Common myeloid progenitor, CD34-positive (primary cell): ENCODE results near the gene ASMT.
"Not testable (repeated sequence)": the region's sequence is repeated elsewhere in the genome, so short reads cannot be mapped to it uniquely, and the experiment has no call there.

ENCODE experiments used
- CTCF ChIA-PET: fragments of 350-600 bp; sonication (Branson Sonifier 250); formaldehyde crosslinking; loops from one replicate; lab custom pipeline; 2021; ENCODE audit warnings: antibody characterized with exemption; lab: Charles Lee
- POLR2A ChIA-PET: fragments of 350-600 bp; sonication (Branson Sonifier 250); formaldehyde crosslinking; loops from one replicate; lab custom pipeline; 2021; ENCODE audit warnings: antibody characterized with exemption; lab: Charles Lee
- DNase-seq, 3 donors: peaks; one replicate each; pipeline versions ENCODE4 v3.0.0 to v3.0.0-alpha.2; 2013
- H3K27ac ChIP-seq, 2 experiments: 1 replicate in 1 of 2; 2 replicates in 1 of 2; pipeline ENCODE4 v1.7.0; 2013; ENCODE audit warnings: inconsistent platforms in 2 of 2, low read length in 2 of 2, mild to moderate bottlenecking in 2 of 2, low read depth in 1 of 2, moderate library complexity in 1 of 2; ENCODE audit not compliant: severe bottlenecking in 2 of 2, insufficient read depth in 1 of 2, poor library complexity in 1 of 2
- H3K27me3 ChIP-seq, 5 experiments: replicated peaks in 2 of 5; 1 replicate in 3 of 5; 2 replicates in 2 of 5; pipeline versions ENCODE4 v1.6.1 to v1.7.0; 2013; ENCODE audit warnings: low read length in 4 of 5, mild to moderate bottlenecking in 2 of 5, moderate library complexity in 2 of 5, inconsistent platforms in 1 of 5; ENCODE audit not compliant: insufficient read depth in 5 of 5, control insufficient read depth in 4 of 5
- H3K36me3 ChIP-seq, 4 experiments: 1 replicate in 2 of 4; 2 replicates in 2 of 4; pipeline versions ENCODE4 v1.6.1 to v1.7.0; 2013; ENCODE audit warnings: low read length in 3 of 4, control low read depth in 1 of 4, mild to moderate bottlenecking in 1 of 4; ENCODE audit not compliant: control insufficient read depth in 4 of 4, insufficient read depth in 4 of 4
- H3K4me1 ChIP-seq, 4 experiments: 1 replicate in 3 of 4; 2 replicates in 1 of 4; pipeline versions ENCODE4 v1.6.1 to v1.7.1; 2013; ENCODE audit warnings: low read length in 3 of 4, mild to moderate bottlenecking in 3 of 4, control low read depth in 1 of 4, inconsistent platforms in 1 of 4, moderate library complexity in 1 of 4; ENCODE audit not compliant: control insufficient read depth in 4 of 4, insufficient read depth in 4 of 4; ENCODE audit errors: control extremely low read depth in 1 of 4
- H3K4me3 ChIP-seq, 7 experiments: 1 replicate in 4 of 7; 2 replicates in 3 of 7; pipeline versions ENCODE4 v1.5.1 to v1.7.0; 2013; ENCODE audit warnings: mild to moderate bottlenecking in 7 of 7, low read length in 6 of 7, moderate library complexity in 6 of 7, inconsistent platforms in 2 of 7, low read depth in 2 of 7, control low read depth in 1 of 7; ENCODE audit not compliant: insufficient read depth in 4 of 7, control insufficient read depth in 1 of 7; ENCODE audit errors: extremely low read depth in 1 of 7
- H3K9me3 ChIP-seq, 5 experiments: 1 replicate in 4 of 5; 2 replicates in 1 of 5; pipeline versions ENCODE4 v1.6.1 to v1.7.1; 2013; ENCODE audit warnings: low read length in 4 of 5, mild to moderate bottlenecking in 2 of 5, inconsistent platforms in 1 of 5, low read depth in 1 of 5, moderate library complexity in 1 of 5; ENCODE audit not compliant: control insufficient read depth in 4 of 5, insufficient read depth in 2 of 5; ENCODE audit errors: control extremely low read depth in 1 of 5
- WGBS: methylation state at CpG from one replicate; pipeline ENCODE4 v1.1.5; 2013; ENCODE audit not compliant: insufficient coverage; 5-methylcytosine and 5-hydroxymethylcytosine counted together

ASMT gene

GRCh38 chrX:1667566-1667965, 52.7 kb downstream of the ASMT start:
- H3K4me3 ChIP-seq, result no peak overlapping the region
- WGBS, result 97% methylated on average over 5 of the region's 6 CpGs
- no peaks in the 10 kb centered on the region for H3K4me1 ChIP-seq
- no peak overlapping the region for H3K27ac ChIP-seq
- H3K27me3 ChIP-seq, result no peaks in the 10 kb centered on the region
- no peak for DNase-seq
- no peaks in the 10 kb centered on the region for H3K9me3 ChIP-seq
- ChIA-PET POLR2A (no interaction called here), CTCF (no interaction called here)
- no peaks in the 10 kb centered on the region for H3K36me3 ChIP-seq

- Histone ChIP-seq H3K27me3 (no peaks in the 10 kb centered on the region), H3K36me3 (no peaks in the 10 kb centered on the region), H3K27ac (no peak overlapping the region), H3K4me1 (no peaks in the 10 kb centered on the region), H3K4me3 (no peak overlapping the region), H3K9me3 (no peaks in the 10 kb centered on the region)
- peak; percentile 57 to 73 (median 59) for DNase-seq
- ChIA-PET CTCF (no interaction called here), POLR2A (no interaction called here)
- WGBS, result 88% methylated on average over 7 of the region's 7 CpGs
Measured at GRCh38 chrX:1673337-1673736, 58.5 kb downstream of the ASMT start.

GRCh38 chrX:1676866-1677265, 62.0 kb downstream of the ASMT start:
- ChIA-PET POLR2A (no interaction called here), CTCF (no interaction called here)
- H3K4me3 ChIP-seq, result no peak overlapping the region
- H3K27ac ChIP-seq, result no peak overlapping the region
- H3K27me3 ChIP-seq, result no peaks in the 10 kb centered on the region
- no peaks in the 10 kb centered on the region for H3K9me3 ChIP-seq
- 94% methylated on average over 12 of the region's 14 CpGs for WGBS
- H3K36me3 ChIP-seq, result no peaks in the 10 kb centered on the region
- H3K4me1 ChIP-seq, result no peaks in the 10 kb centered on the region
- no peak for DNase-seq

GRCh38 chrX:1679238-1679637, 64.4 kb downstream of the ASMT start:
- H3K4me1 ChIP-seq, result no peaks in the 10 kb centered on the region
- peak in 2 of 3 donors; percentile 61 to 65 for DNase-seq
- H3K9me3 ChIP-seq, result no peaks in the 10 kb centered on the region
- H3K27ac ChIP-seq, result no peak overlapping the region
- H3K4me3 ChIP-seq, result no peak overlapping the region
- 52% methylated on average over 5 of the region's 9 CpGs for WGBS
- no peaks in the 10 kb centered on the region for H3K36me3 ChIP-seq
- CTCF ChIA-PET, result no interaction called here
- POLR2A ChIA-PET, result no interaction called here
- H3K27me3 ChIP-seq, result no peaks in the 10 kb centered on the region

GRCh38 chrX:1681439-1681838, 66.6 kb downstream of the ASMT start:
- Histone ChIP-seq H3K4me3 (no peak overlapping the region), H3K4me1 (no peaks in the 10 kb centered on the region), H3K9me3 (no peaks in the 10 kb centered on the region), H3K36me3 (no peaks in the 10 kb centered on the region), H3K27me3 (no peaks in the 10 kb centered on the region), H3K27ac (no peak overlapping the region)
- ChIA-PET CTCF (no interaction called here), POLR2A (no interaction called here)
- no peak for DNase-seq

GRCh38 chrX:1681856-1682255, 67.0 kb downstream of the ASMT start:
- H3K36me3 ChIP-seq, H3K27me3 ChIP-seq, POLR2A ChIA-PET, CTCF ChIA-PET, H3K9me3 ChIP-seq, H3K4me1 ChIP-seq, H3K4me3 ChIP-seq, H3K27ac ChIP-seq: not testable (repeated sequence)
- DNase-seq, result peak in 2 of 3 donors; percentile 31 to 57

GRCh38 chrX:1682501-1682900, 67.6 kb downstream of the ASMT start:
- H3K27ac ChIP-seq, result not testable (repeated sequence)

More at GRCh38 chrX:1682501-1682900, 67.6 kb downstream of the ASMT start:
- H3K4me3 ChIP-seq, H3K4me1 ChIP-seq, POLR2A ChIA-PET, H3K36me3 ChIP-seq, H3K9me3 ChIP-seq, DNase-seq, CTCF ChIA-PET, H3K27me3 ChIP-seq: not testable (repeated sequence)
- WGBS, result 80% methylated on average over 1 of the region's 4 CpGs
